HepG2 (cell line): ENCODE results near the gene KCNK7. TPM values are rescaled to one million over a fixed set of nuclear protein-coding genes. Genes with fewer than 3 reads are reported as not detected.
A peak's percentile ranks its signal among the peaks of the same experiment; 100 is the strongest.

Source experiments
- ATAC-seq: fragments of 200-7000 bp; cut with Tn5 transposase; 3 replicates; pipeline ENCODE4 v1.9.1; 2020; ENCODE audit warnings: mild to moderate bottlenecking, moderate library complexity
- BruUV-seq: library from RNA; stranded (reverse); fragments of 400-500 nt; replicated peaks from 2 replicates; lab custom pipeline; 2021; lab: Mats Ljungman, UMichigan
- CTCF ChIA-PET: fragments of 300-600 bp; formaldehyde crosslinking; extraction: SDS; loops from one replicate; lab custom pipeline; 2021; ENCODE audit warnings: low total read pairs, inconsistent platforms, low intra/inter-chr PET ratio; lab: Yijun Ruan, JAX
- POLR2A ChIA-PET: fragments of 350-600 bp; sonication (Branson Sonifier 250); formaldehyde crosslinking; loops from one replicate; lab custom pipeline; 2020; ENCODE audit warnings: antibody characterized with exemption, inconsistent platforms; lab: Yijun Ruan, JAX
- DNase-seq: peaks from one replicate; pipeline ENCODE4 v3.0.0-alpha.2; 2015; ENCODE audit warnings: low spot score
- FAIRE-seq: peaks from 3 replicates; lab custom pipeline; 2011; peaks lifted over from hg19 to GRCh38; lab: Jason Lieb, UNC
- H2AFZ ChIP-seq: one replicate; pipeline ENCODE4 v1.6.1; 2011; ENCODE audit warnings: low read length, inconsistent platforms
- H3K27ac ChIP-seq: fragments of 300-600 bp; 3 replicates; pipeline ENCODE4 v1.8.0; 2011; ENCODE audit warnings: mixed run types, mild to moderate bottlenecking, mixed read lengths, low read length, inconsistent platforms; ENCODE audit not compliant: insufficient read depth; ENCODE audit errors: extremely low read length
- H3K27me3 ChIP-seq, 2 experiments: fragments of 200-600 bp in 1 of 2; 2 replicates in 1 of 2; 3 replicates in 1 of 2; pipeline versions ENCODE4 v1.6.0 to v1.8.0; 2011; ENCODE audit warnings: low read length in 2 of 2, mild to moderate bottlenecking in 2 of 2, moderate library complexity in 2 of 2, inconsistent platforms in 1 of 2; ENCODE audit not compliant: insufficient read depth in 2 of 2, control insufficient read depth in 1 of 2
- H3K36me3 ChIP-seq, 2 experiments: fragments of 200-600 bp in 1 of 2; replicated peaks in 1 of 2; 2 replicates in 1 of 2; 3 replicates in 1 of 2; pipeline versions ENCODE4 v1.5.1 to v1.8.0; 2011; ENCODE audit warnings: low read length in 2 of 2, inconsistent platforms in 1 of 2; ENCODE audit not compliant: insufficient read depth in 2 of 2, control insufficient read depth in 1 of 2
- H3K4me1 ChIP-seq: 2 replicates; pipeline ENCODE4 v1.5.1; 2012; ENCODE audit warnings: low read length, inconsistent platforms; ENCODE audit not compliant: insufficient read depth
- H3K4me2 ChIP-seq: 2 replicates; pipeline ENCODE4 v1.6.0; 2011; ENCODE audit warnings: low read depth, low read length, inconsistent platforms
- H3K4me3 ChIP-seq, 3 experiments: fragments of 200-600 bp in 1 of 3; sonication (generic), shearing (Covaris generic) in 1 of 3; replicated peaks in 1 of 3; 2 replicates each; pipeline ENCODE4 v1.5.1; 2011 to 2016; ENCODE audit warnings: low read length in 3 of 3, inconsistent platforms in 2 of 3, low read depth in 2 of 3, mild to moderate bottlenecking in 2 of 3, control low read depth in 1 of 3, mixed read lengths in 1 of 3; ENCODE audit not compliant: insufficient read depth in 1 of 3
- H3K79me2 ChIP-seq: one replicate; pipeline ENCODE4 v1.6.1; 2011; ENCODE audit warnings: low read length, inconsistent platforms; ENCODE audit not compliant: insufficient read depth
- H3K9ac ChIP-seq: 2 replicates; pipeline ENCODE4 v1.6.0; 2011; ENCODE audit warnings: mild to moderate bottlenecking, low read depth, low read length, inconsistent platforms; ENCODE audit not compliant: insufficient read depth
- H3K9me3 ChIP-seq: 2 replicates; pipeline ENCODE4 v1.5.1; 2012; ENCODE audit warnings: mild to moderate bottlenecking, low read length
- H4K20me1 ChIP-seq: 2 replicates; pipeline ENCODE4 v1.6.0; 2011; ENCODE audit warnings: inconsistent platforms, mild to moderate bottlenecking, low read length, moderate library complexity; ENCODE audit not compliant: insufficient read depth
- NCOR1 ChIP-seq: fragments of 200-600 bp; sonication (generic); IDR thresholded peaks from 2 replicates; pipeline ENCODE4 v1.7.0; 2017; ENCODE audit warnings: antibody characterized with exemption, low read length, borderline replicate concordance
- NFKBIZ ChIP-seq: IDR thresholded peaks from 2 replicates; pipeline ENCODE4 v1.6.1; 2018; ENCODE audit warnings: missing genetic modification reagents, missing compliant biosample characterization
- SP1 ChIP-seq, 2 experiments: fragments of 450-650 bp in 1 of 2; sonication (generic) in 1 of 2; formaldehyde crosslinking in 1 of 2; IDR thresholded peaks; 2 replicates each; pipeline versions ENCODE4 v1.4.0 to v1.6.1; 2016 to 2020; ENCODE audit warnings: missing genetic modification reagents in 1 of 2
- ZFX ChIP-seq: sonication (generic); formaldehyde crosslinking; IDR thresholded peaks from 2 replicates; pipeline ENCODE4 v1.4.0; 2020; ENCODE audit warnings: mild to moderate bottlenecking, low read depth, missing genetic modification reagents, moderate library complexity
- ZNF251 ChIP-seq: sonication (generic); formaldehyde crosslinking; IDR thresholded peaks from 2 replicates; pipeline ENCODE4 v1.9.0; 2021; ENCODE audit warnings: mild to moderate bottlenecking, missing genetic modification reagents
- ZNF562 ChIP-seq: sonication (generic); formaldehyde crosslinking; IDR thresholded peaks from 2 replicates; pipeline ENCODE4 v1.8.0; 2022; ENCODE audit warnings: missing genetic modification reagents, borderline replicate concordance
- ZNF569 ChIP-seq: sonication (generic); formaldehyde crosslinking; IDR thresholded peaks from 2 replicates; pipeline ENCODE4 v1.5.0; 2020; ENCODE audit warnings: mild to moderate bottlenecking, missing genetic modification reagents, moderate library complexity, borderline replicate concordance
- WGBS: methylation state at CpG from one replicate; pipeline ENCODE4 v1.1.6; 2017; ENCODE audit warnings: low lambda C conversion rate; 5-methylcytosine and 5-hydroxymethylcytosine counted together
- in situ Hi-C: cut with HindIII; loops from 2 replicates; pipeline ENCODE4 v1.10.0; 2017; ENCODE audit warnings: low pct_unique_long_range_greater_than_20kb; ENCODE audit not compliant: extremely low pct_ligation_motif_present
- intact Hi-C: fragments of 100-400 bp; cut with micrococcal nuclease; formaldehyde crosslinking; loops from one replicate; pipeline ENCODE4 v1.10.0; 2022; ENCODE audit not compliant: unreplicated experiment
- polyA plus RNA-seq, 8 experiments: library from polyadenylated mRNA; depleted of rRNA in 3 of 8; stranded (reverse) in 7 of 8; unstranded in 1 of 8; fragments of >200 nt; fragmentation: Illumina TruSeq in 4 of 8; extraction: Trizol in 4 of 8; gene quantifications; 2 replicates each; pipeline versions ENCODE4 v1.2.1 to v1.2.3, GENCODE V29; 2011 to 2016; ENCODE audit warnings: low read depth in 4 of 8, missing spikeins in 1 of 8, mixed read lengths in 1 of 8; ENCODE audit not compliant: insufficient read depth in 1 of 8
- total RNA-seq, 5 experiments: library from RNA; depleted of rRNA; stranded (reverse); fragments of >200 nt; fragmentation: Illumina TruSeq; extraction: Trizol; gene quantifications; 2 replicates each; pipeline ENCODE4 v1.2.3, GENCODE V29; 2016; ENCODE audit warnings: low read depth in 1 of 5
- TF ChIP-seq, protein P1 (sequence below): sonication (generic); formaldehyde crosslinking; IDR thresholded peaks from 2 replicates; pipeline ENCODE4 v1.8.1; 2023; ENCODE audit warnings: mild to moderate bottlenecking, missing genetic modification reagents, borderline replicate concordance
- TF ChIP-seq, protein P2 (sequence below): sonication (generic); formaldehyde crosslinking; IDR thresholded peaks from one replicate; pipeline ENCODE4 v1.5.1; 2020; ENCODE audit warnings: mild to moderate bottlenecking, missing genetic modification reagents; ENCODE audit errors: not compliant biosample characterization
- TF ChIP-seq, protein P3 (sequence below): sonication (generic); formaldehyde crosslinking; IDR thresholded peaks from 2 replicates; pipeline ENCODE4 v1.5.1; 2020; ENCODE audit warnings: mild to moderate bottlenecking, missing genetic modification reagents, borderline replicate concordance

The KCNK7 gene
- total and polyA plus RNA-seq, 2 of the 13 experiments (the other 11 are each of a cell fraction or from before 2014, with no cell fraction given) = 0.11 TPM; not detected in 1

GRCh38 chr11:65545853-65546216 lies 49.8 kb downstream of the KCNK7 start:
- in situ Hi-C loops = no loop called here
- POLR2A ChIA-PET = interaction anchor here (1.0 to 2.0 kb wide), 2 partner anchors 15 to 24 kb away, joined by 3 to 7 read pairs; partner anchors contain the start of gene ZNRD2
- BruUV-seq = no TSS peak
- TF ChIP-seq ZNF562 (CRISPR knock-in tag) = no peak
- no peak for TF ChIP-seq ZFX
- TF ChIP-seq, protein P1, sequence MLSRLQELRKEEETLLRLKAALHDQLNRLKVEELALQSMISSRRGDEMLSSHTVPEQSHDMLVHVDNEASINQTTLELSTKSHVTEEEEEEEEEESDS = no peak
- TF ChIP-seq, protein P2, sequence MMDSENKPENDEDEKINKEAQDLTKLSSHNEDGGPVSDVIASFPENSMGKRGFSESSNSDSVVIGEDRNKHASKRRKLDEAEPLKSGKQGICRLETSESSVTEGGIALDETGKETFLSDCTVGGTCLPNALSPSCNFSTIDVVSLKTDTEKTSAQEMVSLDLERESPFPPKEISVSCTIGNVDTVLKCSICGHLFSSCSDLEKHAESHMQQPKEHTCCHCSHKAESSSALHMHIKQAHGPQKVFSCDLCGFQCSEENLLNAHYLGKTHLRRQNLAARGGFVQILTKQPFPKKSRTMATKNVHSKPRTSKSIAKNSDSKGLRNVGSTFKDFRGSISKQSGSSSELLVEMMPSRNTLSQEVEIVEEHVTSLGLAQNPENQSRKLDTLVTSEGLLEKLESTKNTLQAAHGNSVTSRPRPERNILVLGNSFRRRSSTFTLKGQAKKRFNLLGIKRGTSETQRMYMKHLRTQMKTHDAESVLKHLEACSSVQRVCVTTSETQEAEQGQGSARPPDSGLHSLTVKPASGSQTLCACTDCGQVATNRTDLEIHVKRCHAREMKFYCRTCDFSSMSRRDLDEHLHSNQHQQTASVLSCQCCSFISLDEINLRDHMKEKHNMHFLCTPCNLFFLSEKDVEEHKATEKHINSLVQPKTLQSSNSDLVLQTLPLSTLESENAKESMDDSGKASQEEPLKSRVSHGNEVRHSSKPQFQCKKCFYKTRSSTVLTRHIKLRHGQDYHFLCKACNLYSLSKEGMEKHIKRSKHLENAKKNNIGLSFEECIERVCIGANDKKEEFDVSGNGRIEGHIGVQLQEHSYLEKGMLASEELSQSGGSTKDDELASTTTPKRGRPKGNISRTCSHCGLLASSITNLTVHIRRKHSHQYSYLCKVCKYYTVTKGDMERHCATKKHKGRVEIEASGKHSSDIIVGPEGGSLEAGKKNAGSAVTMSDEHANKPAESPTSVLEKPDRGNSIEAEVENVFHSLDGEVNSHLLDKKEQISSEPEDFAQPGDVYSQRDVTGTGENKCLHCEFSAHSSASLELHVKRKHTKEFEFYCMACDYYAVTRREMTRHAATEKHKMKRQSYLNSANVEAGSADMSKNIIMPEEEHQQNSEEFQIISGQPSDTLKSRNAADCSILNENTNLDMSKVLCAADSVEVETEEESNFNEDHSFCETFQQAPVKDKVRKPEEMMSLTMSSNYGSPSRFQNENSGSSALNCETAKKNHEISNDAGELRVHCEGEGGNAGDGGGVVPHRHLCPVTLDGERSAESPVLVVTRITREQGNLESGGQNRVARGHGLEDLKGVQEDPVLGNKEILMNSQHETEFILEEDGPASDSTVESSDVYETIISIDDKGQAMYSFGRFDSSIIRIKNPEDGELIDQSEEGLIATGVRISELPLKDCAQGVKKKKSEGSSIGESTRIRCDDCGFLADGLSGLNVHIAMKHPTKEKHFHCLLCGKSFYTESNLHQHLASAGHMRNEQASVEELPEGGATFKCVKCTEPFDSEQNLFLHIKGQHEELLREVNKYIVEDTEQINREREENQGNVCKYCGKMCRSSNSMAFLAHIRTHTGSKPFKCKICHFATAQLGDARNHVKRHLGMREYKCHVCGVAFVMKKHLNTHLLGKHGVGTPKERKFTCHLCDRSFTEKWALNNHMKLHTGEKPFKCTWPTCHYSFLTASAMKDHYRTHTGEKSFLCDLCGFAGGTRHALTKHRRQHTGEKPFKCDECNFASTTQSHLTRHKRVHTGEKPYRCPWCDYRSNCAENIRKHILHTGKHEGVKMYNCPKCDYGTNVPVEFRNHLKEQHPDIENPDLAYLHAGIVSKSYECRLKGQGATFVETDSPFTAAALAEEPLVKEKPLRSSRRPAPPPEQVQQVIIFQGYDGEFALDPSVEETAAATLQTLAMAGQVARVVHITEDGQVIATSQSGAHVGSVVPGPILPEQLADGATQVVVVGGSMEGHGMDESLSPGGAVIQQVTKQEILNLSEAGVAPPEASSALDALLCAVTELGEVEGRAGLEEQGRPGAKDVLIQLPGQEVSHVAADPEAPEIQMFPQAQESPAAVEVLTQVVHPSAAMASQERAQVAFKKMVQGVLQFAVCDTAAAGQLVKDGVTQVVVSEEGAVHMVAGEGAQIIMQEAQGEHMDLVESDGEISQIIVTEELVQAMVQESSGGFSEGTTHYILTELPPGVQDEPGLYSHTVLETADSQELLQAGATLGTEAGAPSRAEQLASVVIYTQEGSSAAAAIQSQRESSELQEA (CRISPR knock-in tag) = no peak
- TF ChIP-seq ZNF569 = no peak
- no peak for TF ChIP-seq NFKBIZ (CRISPR knock-in tag)
- TF ChIP-seq ZNF251 (CRISPR knock-in tag) = no peak
- TF ChIP-seq SP1 (IDR thresholded peaks at IDR 0.05) = no peak
- no peak for TF ChIP-seq SP1 (CRISPR knock-in tag; IDR thresholded peaks at IDR 0.05)
- TF ChIP-seq, protein P3, sequence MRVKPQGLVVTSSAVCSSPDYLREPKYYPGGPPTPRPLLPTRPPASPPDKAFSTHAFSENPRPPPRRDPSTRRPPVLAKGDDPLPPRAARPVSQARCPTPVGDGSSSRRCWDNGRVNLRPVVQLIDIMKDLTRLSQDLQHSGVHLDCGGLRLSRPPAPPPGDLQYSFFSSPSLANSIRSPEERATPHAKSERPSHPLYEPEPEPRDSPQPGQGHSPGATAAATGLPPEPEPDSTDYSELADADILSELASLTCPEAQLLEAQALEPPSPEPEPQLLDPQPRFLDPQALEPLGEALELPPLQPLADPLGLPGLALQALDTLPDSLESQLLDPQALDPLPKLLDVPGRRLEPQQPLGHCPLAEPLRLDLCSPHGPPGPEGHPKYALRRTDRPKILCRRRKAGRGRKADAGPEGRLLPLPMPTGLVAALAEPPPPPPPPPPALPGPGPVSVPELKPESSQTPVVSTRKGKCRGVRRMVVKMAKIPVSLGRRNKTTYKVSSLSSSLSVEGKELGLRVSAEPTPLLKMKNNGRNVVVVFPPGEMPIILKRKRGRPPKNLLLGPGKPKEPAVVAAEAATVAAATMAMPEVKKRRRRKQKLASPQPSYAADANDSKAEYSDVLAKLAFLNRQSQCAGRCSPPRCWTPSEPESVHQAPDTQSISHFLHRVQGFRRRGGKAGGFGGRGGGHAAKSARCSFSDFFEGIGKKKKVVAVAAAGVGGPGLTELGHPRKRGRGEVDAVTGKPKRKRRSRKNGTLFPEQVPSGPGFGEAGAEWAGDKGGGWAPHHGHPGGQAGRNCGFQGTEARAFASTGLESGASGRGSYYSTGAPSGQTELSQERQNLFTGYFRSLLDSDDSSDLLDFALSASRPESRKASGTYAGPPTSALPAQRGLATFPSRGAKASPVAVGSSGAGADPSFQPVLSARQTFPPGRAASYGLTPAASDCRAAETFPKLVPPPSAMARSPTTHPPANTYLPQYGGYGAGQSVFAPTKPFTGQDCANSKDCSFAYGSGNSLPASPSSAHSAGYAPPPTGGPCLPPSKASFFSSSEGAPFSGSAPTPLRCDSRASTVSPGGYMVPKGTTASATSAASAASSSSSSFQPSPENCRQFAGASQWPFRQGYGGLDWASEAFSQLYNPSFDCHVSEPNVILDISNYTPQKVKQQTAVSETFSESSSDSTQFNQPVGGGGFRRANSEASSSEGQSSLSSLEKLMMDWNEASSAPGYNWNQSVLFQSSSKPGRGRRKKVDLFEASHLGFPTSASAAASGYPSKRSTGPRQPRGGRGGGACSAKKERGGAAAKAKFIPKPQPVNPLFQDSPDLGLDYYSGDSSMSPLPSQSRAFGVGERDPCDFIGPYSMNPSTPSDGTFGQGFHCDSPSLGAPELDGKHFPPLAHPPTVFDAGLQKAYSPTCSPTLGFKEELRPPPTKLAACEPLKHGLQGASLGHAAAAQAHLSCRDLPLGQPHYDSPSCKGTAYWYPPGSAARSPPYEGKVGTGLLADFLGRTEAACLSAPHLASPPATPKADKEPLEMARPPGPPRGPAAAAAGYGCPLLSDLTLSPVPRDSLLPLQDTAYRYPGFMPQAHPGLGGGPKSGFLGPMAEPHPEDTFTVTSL = no peak
- TF ChIP-seq NCOR1 = no peak

More at GRCh38 chr11:65545853-65546216, 49.8 kb downstream of the KCNK7 start:
- CTCF ChIA-PET = no interaction called here
- ATAC-seq (no peak), FAIRE-seq (no peak), DNase-seq (no peak)
- Histone ChIP-seq H4K20me1 (no peaks in the 10 kb centered on the region), H3K27me3 (no peaks in the 10 kb centered on the region), H3K4me1 (peaks cover 20% of the 10 kb centered on the region), H3K36me3 (peaks cover 4 to 11% of the 10 kb centered on the region in 2 experiments; a peak in 2 of 5 replicates), H3K27ac (peak overlapping the region; percentile 66), H3K4me2 (peak overlapping the region; percentile 73), H3K9me3 (no peaks in the 10 kb centered on the region), H2AFZ (no peak overlapping the region), H3K4me3 (peak overlapping the region; percentile 44 to 68 (median 58); a peak in 5 of 6 replicates), H3K9ac (peak overlapping the region; percentile 61), H3K79me2 (no peaks in the 10 kb centered on the region)
- intact Hi-C loops = no loop called here
- WGBS = 72% methylated on average over 4 of the region's 4 CpGs
